ENCODE data around the gene ZSCAN20. TPM values are rescaled to one million over a fixed set of nuclear protein-coding genes. Genes with fewer than 3 reads are reported as not detected.
"Not testable (repeated sequence)": the region's sequence is repeated elsewhere in the genome, so short reads cannot be mapped to it uniquely, and the experiment has no call there.

Gene ZSCAN20
- total and polyA plus RNA-seq, 2 of the 4 experiments (the other 2 are of a cell fraction), result 2.1 to 11.1 TPM

DNA sequence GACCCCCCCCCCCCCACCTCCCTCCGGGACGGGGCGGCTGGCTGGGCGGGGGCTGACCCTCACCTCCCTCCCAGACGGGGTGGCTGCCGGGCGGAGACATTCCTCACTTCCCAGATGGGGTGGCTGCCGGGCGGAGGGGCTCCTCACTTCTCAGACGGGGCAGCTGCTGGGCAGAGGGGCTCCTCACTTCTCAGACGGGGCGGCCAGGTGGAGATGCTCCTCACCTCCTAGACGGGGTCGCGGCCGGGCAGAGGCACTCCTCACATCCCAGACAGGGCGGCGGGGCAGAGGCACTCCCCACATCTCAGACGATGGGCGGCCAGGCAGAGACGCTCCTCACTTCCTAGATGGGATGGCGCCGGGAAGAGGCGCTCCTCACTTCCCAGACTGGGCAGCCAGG is 36.8 kb downstream of the ZSCAN20 start:
- H3K27ac ChIP-seq (ENCODE audit: insufficient read depth, low read length); H3K23ac ChIP-seq (ENCODE audit: low read depth, low read length); H3K9ac ChIP-seq (ENCODE audit: low read depth, low read length); H2AK9ac ChIP-seq (replicated peaks; ENCODE audit: low read depth, low read length, poor library complexity); H2AFZ ChIP-seq (replicated peaks; ENCODE audit: low read length, poor library complexity); DNase-seq; BruUV-seq (replicated peaks); H4K20me1 ChIP-seq (ENCODE audit: insufficient read depth, low read length); H2BK120ac ChIP-seq (ENCODE audit: low read depth, low read length); H3K4ac ChIP-seq (ENCODE audit: low read depth, low read length); POLR2A ChIA-PET (ENCODE audit: unreplicated experiment); H3K56ac ChIP-seq (ENCODE audit: extremely low read depth, insufficient read depth, low read length); H3K79me1 ChIP-seq (ENCODE audit: low read depth in 1 of 2, low read length in 2 of 2); H3K4me3 ChIP-seq (ENCODE audit: insufficient read depth, low read depth, low read length); H3K18ac ChIP-seq (ENCODE audit: low read depth, low read length); in situ Hi-C loops (cut with MboI; ENCODE audit: low sequenced_read_pairs); H3K36me3 ChIP-seq (ENCODE audit: control insufficient read depth, insufficient read depth, low read length); H3K9me1 ChIP-seq (ENCODE audit: insufficient read depth, low read length); H2BK15ac ChIP-seq (ENCODE audit: low read depth, low read length); intact Hi-C loops (cut with micrococcal nuclease); H3K4me1 ChIP-seq (ENCODE audit: control insufficient read depth, insufficient read depth, low read length); H3K9me3 ChIP-seq (ENCODE audit: control insufficient read depth, insufficient read depth, low read length); ATAC-seq (ENCODE audit: low read depth); H3K14ac ChIP-seq (replicated peaks; ENCODE audit: low read depth, low read length); H4K5ac ChIP-seq (ENCODE audit: low read depth, low read length); CTCF ChIA-PET; H4K91ac ChIP-seq (ENCODE audit: insufficient read depth, low read depth, low read length); H2BK5ac ChIP-seq (ENCODE audit: low read depth, low read length, poor library complexity, severe bottlenecking); H2BK20ac ChIP-seq (ENCODE audit: low read depth, low read length); H4K8ac ChIP-seq (ENCODE audit: low read depth in 2 of 2, low read length in 2 of 2); H3K4me2 ChIP-seq (ENCODE audit: low read depth, low read length); H3K27me3 ChIP-seq (ENCODE audit: control insufficient read depth, insufficient read depth, low read length); H2AK5ac ChIP-seq (ENCODE audit: low read depth, low read length); dilution Hi-C loops (cut with HindIII; ENCODE audit: low sequenced_read_pairs, unreplicated experiment): not testable (repeated sequence)
- WGBS, 2 experiments (ENCODE audit: extremely low coverage in 2 of 2, insufficient read length in 1 of 2), result no CpG with 5 or more reads among the region's 24 CpGs

Measured in IMR-90 (cell line).